HepG2 (cell line): ENCODE data around the gene TCERG1. TPM values are rescaled to one million over a fixed set of nuclear protein-coding genes. Genes with fewer than 3 reads are reported as not detected.

Source experiments
- CEBPG ChIP-seq: IDR thresholded peaks from 2 replicates; pipeline ENCODE4 v1.6.1; 2016
- CREB1 ChIP-seq, 2 experiments: fragments of 450-650 bp in 1 of 2; IDR thresholded peaks; 2 replicates each; pipeline ENCODE4 v1.6.1; 2016 to 2017; ENCODE audit warnings: control low read depth in 1 of 2, mild to moderate bottlenecking in 1 of 2, missing compliant biosample characterization in 1 of 2, missing genetic modification characterization in 1 of 2
- DMAP1 ChIP-seq: IDR thresholded peaks from 2 replicates; pipeline ENCODE4 v1.6.1; 2016
- KIAA2018 ChIP-seq: sonication (generic); formaldehyde crosslinking; IDR thresholded peaks from 2 replicates; pipeline ENCODE4 v1.5.0; 2020; ENCODE audit warnings: mild to moderate bottlenecking, missing genetic modification reagents, borderline replicate concordance
- SP2 ChIP-seq: sonication (generic); formaldehyde crosslinking; IDR thresholded peaks from 2 replicates; pipeline ENCODE4 v1.5.1; 2020; ENCODE audit warnings: mild to moderate bottlenecking, missing genetic modification reagents
- ZBTB38 ChIP-seq: sonication (generic); formaldehyde crosslinking; IDR thresholded peaks from 2 replicates; pipeline ENCODE4 v1.5.1; 2020; ENCODE audit warnings: mild to moderate bottlenecking, missing genetic modification reagents
- ZNF629 ChIP-seq: sonication (generic); formaldehyde crosslinking; conservative IDR thresholded peaks from 2 replicates; pipeline ENCODE4 v1.5.0; 2020; ENCODE audit warnings: missing genetic modification reagents
- ZNF883 ChIP-seq: sonication (generic); formaldehyde crosslinking; IDR thresholded peaks from 2 replicates; pipeline ENCODE4 v1.5.1; 2020; ENCODE audit warnings: mild to moderate bottlenecking, missing genetic modification reagents; ENCODE audit errors: not compliant biosample characterization
- polyA plus RNA-seq, 8 experiments: library from polyadenylated mRNA; depleted of rRNA in 3 of 8; stranded (reverse) in 7 of 8; unstranded in 1 of 8; fragments of >200 nt; fragmentation: Illumina TruSeq in 4 of 8; extraction: Trizol in 4 of 8; gene quantifications; 2 replicates each; pipeline versions ENCODE4 v1.2.1 to v1.2.3, GENCODE V29; 2011 to 2016; ENCODE audit warnings: low read depth in 4 of 8, missing spikeins in 1 of 8, mixed read lengths in 1 of 8; ENCODE audit not compliant: insufficient read depth in 1 of 8
- total RNA-seq, 5 experiments: library from RNA; depleted of rRNA; stranded (reverse); fragments of >200 nt; fragmentation: Illumina TruSeq; extraction: Trizol; gene quantifications; 2 replicates each; pipeline ENCODE4 v1.2.3, GENCODE V29; 2016; ENCODE audit warnings: low read depth in 1 of 5
- TF ChIP-seq, protein P1 (sequence below): sonication (generic); formaldehyde crosslinking; IDR thresholded peaks from 2 replicates; pipeline ENCODE4 v1.4.0; 2020; ENCODE audit warnings: missing genetic modification reagents
- TF ChIP-seq, protein P2 (sequence below): IDR thresholded peaks from 2 replicates; pipeline ENCODE4 v1.6.1; 2016; ENCODE audit warnings: low read depth, control low read depth

The TCERG1 gene
- total and polyA plus RNA-seq, 2 of the 13 experiments (the other 11 are each of a cell fraction or from before 2014, with no cell fraction given): 71.7 to 86.6 TPM

- no peak for TF ChIP-seq KIAA2018 (CRISPR knock-in tag)
- no peak for TF ChIP-seq CEBPG
- no peak for TF ChIP-seq DMAP1
- TF ChIP-seq, protein P1, sequence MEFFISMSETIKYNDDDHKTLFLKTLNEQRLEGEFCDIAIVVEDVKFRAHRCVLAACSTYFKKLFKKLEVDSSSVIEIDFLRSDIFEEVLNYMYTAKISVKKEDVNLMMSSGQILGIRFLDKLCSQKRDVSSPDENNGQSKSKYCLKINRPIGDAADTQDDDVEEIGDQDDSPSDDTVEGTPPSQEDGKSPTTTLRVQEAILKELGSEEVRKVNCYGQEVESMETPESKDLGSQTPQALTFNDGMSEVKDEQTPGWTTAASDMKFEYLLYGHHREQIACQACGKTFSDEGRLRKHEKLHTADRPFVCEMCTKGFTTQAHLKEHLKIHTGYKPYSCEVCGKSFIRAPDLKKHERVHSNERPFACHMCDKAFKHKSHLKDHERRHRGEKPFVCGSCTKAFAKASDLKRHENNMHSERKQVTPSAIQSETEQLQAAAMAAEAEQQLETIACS: no peak
- TF ChIP-seq ZNF883 (CRISPR knock-in tag): no peak
- no peak for TF ChIP-seq ZNF629
- no peak for TF ChIP-seq SP2 (CRISPR knock-in tag)
- no peak for TF ChIP-seq CREB1 (IDR thresholded peaks at IDR 0.05)
- TF ChIP-seq CREB1 (CRISPR knock-in tag; IDR thresholded peaks at IDR 0.05): no peak
- no peak for TF ChIP-seq ZBTB38
- TF ChIP-seq, protein P2, sequence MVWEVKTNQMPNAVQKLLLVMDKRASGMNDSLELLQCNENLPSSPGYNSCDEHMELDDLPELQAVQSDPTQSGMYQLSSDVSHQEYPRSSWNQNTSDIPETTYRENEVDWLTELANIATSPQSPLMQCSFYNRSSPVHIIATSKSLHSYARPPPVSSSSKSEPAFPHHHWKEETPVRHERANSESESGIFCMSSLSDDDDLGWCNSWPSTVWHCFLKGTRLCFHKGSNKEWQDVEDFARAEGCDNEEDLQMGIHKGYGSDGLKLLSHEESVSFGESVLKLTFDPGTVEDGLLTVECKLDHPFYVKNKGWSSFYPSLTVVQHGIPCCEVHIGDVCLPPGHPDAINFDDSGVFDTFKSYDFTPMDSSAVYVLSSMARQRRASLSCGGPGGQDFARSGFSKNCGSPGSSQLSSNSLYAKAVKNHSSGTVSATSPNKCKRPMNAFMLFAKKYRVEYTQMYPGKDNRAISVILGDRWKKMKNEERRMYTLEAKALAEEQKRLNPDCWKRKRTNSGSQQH (CRISPR knock-in tag): no peak
Measured at GRCh38 chr5:146402949-146403348, 44.2 kb upstream of the TCERG1 start (continued).
